Stimulated activated CD4-positive, alpha-beta T cell treated with anti-CD3 and anti-CD28 coated beads, Interleukin-12 subunit alpha, Interleukin-12 subunit beta, amount 100 ng/mL, for 48 hours (primary cell): ENCODE measurements around the gene P2RX1.

ENCODE experiments used
- DNase-seq, 3 donors: peaks; one replicate each; pipeline ENCODE4 v3.0.0-alpha.2; 2020; ENCODE audit warnings: low read depth in 2 of 3, low spot score in 1 of 3

P2RX1 gene

DNA sequence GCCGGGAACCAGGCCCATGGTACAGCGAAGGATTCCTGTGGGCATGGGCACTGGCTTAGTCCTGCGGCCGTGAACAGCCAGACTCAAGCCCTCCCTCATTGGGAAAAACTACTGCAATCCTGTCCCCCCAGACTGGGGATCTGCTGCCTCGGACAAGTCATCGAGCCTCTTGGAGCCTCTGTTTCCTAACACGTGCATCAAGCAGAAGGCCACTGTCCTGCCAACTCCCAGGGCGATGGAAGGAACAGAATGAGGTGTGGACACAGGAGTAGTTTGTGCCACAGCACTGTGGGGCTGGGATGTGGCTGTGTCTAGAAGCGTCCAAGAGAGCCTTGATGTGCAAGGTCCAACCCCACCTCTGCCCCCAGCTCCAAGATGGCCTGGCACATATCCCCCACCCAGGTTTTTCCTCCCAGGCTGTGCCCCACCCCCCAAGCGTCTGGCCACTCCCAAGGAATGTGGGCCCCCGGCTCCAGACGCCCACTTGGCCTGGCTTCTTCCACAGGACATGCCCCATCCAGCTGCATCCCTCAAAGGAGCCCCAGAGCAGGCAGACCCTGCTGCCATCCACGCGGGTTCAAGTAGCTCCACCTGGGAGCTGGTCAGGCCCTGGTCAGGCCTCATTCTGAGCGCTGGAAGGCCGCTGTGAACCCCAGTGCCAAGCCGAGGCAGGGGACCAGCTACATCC, 26.8 kb downstream of the P2RX1 start:
- DNase-seq: no peak

DNA sequence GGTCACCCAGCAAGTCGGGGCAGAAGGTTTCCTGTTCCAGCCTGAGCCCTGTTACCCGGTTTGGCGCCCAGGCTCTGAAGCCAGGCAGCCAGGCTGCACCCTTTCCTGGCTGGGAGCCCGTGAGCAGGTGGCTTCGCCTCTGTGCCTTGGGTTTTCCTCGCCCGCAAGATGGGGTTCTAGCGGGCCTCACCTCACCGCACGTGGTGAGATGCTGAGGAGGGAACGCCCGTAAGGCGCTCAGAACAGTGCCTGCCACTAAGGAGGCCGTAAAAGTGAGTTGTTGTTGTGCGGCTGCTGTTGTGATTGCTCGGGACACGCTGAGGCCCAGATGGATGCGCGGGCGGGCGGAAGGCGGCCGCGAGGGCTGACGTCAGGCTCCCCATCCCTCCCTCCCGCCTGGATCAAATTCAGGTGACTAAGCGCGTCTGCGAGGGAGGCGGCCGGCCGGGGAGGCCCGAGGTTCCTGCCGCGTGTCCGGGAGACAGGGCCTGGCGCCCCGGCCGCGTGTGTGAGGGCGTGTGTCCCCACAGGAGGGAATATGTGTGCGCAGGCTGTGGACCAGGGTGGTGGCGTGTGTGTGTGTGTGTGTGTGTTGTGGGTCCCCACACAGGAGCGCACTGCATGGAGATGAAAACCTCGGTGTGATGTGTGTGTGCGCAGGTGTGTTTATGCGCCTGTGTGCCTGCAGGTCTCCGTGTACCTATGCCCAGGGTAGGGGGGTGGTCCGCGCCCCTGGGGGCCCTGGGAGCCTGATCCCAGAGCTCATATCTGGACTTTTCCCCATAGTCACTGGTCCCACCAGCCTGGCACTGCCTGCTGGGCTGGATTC, 27.7 kb downstream of the P2RX1 start:
- DNase-seq: no peak

DNA sequence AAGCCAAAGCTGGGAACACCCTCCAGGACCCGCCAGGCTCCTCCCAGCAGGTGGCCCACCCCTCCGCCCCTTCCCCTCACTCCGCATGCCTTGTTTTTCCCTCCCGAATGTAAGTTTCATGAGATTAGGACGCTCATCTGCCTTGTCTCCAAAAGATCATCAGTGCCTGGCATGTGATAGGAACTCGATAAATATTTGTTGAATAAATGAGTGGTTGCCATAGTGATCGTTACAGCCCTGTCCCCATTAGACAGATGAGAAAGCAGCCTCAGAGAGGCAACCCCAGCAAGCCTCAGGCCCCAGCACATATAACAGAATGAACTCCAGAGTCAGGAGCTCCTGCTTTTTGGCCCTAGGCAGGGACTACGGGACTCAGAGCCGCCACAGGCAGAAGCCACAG, 28.5 kb downstream of the P2RX1 start:
- DNase-seq: no peak

GRCh38 chr17:3887394-3887793, 28.9 kb downstream of the P2RX1 start:
- no peak for DNase-seq

DNA sequence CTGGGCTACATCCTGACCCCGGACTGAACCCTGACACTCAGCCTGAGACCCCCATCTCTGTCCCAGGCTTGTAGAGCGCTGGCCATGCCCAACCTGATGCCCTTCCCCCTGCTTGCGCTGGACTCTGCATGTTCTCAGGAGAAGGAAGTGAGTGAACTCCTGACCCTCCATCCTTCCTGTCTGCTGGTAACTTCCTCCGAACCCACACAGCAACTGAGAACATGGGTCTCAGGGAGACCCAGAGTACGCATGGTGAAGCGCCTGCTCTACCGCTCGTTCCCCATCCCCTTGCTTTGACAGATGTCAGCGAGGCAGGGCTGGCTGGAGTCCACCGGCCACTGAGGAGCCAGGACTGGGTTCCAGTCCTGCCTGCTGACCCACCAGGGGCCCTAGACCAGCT, 29.5 kb downstream of the P2RX1 start:
- no peak for DNase-seq

DNA sequence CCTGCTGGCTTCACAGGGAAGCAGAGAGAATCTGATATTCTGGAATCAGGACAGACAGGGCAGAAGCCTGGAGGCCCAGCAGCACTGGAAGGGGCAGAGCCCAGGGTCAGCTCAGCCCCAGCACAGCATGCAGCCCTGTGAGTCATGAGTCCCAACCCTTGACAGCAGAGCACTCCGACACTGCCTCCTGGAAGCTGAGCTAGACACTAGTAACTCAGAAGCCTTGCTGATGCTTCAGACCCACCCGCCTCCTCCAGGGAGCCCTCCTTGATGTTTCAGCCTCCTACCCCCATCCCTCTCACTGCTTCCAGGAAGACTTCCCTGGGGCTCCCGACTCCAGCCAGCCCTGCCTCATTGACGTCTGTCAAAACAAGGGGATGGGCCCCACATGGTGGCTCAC, 30.3 kb downstream of the P2RX1 start:
- no peak for DNase-seq

GRCh38 chr17:3885271-3885670, 31.0 kb downstream of the P2RX1 start:
- no peak for DNase-seq

DNA sequence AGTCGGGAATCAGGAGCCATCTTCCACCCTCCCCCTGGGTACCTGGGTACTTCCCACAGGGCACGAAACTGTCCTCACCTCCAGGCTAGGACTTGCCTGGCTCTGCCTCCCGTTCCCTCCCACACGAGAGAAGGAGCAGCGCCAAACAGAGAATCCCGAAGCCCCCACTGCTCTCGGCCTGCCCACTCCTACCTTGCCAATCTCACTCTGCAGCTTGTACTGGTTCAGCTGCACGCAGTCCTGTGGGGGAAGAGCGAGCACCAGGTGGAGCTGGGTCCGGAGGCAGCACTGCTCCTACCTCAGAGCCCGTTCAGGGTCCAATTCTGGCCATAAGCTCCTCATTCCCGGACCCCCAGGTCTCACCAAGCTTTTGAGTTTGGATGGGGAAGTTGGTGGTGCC, 32.1 kb downstream of the P2RX1 start:
- no peak for DNase-seq

GRCh38 chr17:3882276-3882675, 34.0 kb downstream of the P2RX1 start:
- no peak for DNase-seq

DNA sequence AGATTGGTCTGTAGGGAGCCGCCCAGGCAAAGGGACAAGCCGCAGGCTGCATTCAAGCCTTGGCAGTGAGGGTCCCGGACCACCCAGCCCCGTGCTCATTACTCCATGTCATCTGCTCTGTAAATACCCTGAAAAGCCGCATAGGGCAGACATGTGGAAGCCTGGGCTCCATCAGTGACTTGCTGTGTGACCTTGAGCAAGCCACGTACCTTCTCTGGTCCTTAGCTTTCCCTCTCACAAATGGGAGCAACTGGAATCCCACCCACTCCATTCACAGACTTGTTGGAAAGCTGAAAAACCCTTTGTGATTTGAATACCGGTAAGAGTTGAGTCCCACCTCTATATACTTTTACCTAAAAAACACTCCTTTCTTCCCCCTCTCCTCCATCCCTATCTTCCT, 35.3 kb downstream of the P2RX1 start:
- DNase-seq: no peak

DNA sequence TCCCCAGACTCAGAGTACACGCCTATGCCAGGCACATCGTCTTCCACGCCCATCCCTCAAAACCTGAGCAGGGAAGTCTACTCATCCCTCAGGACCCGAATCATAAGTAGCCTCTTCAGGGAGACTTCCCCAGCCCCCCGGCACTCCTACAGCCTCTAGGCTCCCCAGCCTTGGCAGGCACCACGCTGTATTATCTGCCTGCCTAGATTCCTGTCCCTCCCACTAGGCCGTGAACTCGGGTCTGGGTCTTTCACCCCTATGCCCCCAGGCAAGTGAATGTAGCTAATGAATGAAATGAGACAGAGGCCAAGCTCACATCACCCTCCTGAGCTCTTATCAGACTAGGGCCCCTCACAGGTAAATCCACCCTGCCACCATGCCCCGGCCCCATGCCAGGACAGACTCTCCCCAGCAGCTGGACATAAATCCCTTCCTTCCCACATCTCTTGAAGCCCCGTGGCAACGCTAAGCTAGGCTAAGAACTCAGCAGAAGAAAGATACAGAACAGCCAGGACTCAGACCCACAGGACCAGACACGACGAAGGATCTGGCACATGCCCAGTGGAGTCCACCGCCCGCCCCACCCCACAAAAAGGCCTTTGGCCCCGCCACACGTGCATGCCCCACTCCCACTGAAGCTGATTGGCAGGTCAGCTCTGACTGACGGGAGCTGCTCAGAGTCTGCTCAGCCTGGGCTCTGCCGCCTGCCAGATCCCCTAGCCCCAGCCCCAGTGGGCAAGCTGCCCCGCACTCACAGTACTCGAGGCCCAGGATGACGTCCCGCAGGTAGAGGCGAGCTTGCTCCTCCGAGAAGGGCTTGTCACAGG, 36.5 kb downstream of the P2RX1 start:
- no peak for DNase-seq

DNA sequence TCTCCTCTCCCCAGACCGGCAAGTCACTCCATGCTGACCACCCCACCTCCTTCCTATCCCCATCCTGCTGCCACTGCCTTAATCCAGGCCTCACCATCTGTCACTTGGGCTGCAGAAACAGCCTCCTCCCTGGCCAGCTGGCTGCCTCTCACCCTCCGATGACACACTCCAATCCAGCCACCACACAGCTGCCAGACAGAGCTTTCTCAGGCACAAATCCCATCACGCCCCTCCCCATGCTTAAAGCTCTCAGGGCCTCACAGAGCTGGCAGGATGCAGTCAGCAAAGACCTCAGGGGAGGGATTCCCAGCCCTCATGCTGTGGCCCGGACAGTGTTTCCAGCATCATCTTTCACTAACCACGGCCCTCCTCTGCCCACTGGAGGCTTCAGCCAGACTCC, 37.1 kb downstream of the P2RX1 start:
- DNase-seq: no peak

GRCh38 chr17:3877220-3877619, 39.0 kb downstream of the P2RX1 start:
- no peak for DNase-seq

DNA sequence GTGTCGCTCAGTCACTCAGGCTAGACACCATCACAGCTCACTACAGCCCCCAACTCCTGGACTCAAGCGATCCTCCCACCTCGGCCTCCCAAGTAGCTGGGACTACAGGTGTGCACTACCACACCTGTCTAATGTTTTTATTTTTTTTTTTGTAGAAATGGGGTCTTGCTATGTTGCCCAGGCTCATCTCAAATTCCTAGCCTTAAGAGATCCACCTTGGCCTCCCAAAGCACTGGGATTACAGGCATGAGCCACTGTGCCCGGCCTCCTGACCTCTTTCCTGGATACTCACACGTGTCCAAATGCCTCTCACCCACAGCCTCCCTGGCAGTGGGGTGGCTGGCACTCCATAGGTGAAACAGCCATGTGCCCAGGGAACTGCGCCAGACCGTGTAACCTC, 40.9 kb downstream of the P2RX1 start:
- no peak for DNase-seq

DNA sequence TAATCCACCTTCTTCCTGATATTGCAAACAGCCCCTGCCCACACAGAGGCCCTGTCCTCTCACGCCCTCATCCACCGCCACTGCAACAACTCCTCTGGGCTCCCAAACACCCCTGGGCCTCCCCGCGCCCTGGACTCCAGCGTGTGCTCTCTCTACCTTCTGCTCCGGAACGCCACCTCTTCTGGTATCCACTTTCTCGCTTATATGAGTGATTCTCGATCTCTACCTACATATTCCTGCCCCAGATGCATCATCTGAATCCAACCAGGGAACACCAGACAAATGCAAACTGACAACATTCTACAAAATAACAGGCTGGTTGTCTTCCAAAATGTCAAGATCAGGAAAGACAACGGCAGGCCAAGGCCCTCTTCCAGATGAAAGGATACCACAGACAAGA, 42.4 kb downstream of the P2RX1 start:
- DNase-seq: no peak

GRCh38 chr17:3870871-3871306, 45.4 kb downstream of the P2RX1 start:
- no peak for DNase-seq

- no peak for DNase-seq
Measured at GRCh38 chr17:3867606-3868005, 48.7 kb downstream of the P2RX1 start.

GRCh38 chr17:3867106-3867505, 49.2 kb downstream of the P2RX1 start:
- no peak for DNase-seq

DNA sequence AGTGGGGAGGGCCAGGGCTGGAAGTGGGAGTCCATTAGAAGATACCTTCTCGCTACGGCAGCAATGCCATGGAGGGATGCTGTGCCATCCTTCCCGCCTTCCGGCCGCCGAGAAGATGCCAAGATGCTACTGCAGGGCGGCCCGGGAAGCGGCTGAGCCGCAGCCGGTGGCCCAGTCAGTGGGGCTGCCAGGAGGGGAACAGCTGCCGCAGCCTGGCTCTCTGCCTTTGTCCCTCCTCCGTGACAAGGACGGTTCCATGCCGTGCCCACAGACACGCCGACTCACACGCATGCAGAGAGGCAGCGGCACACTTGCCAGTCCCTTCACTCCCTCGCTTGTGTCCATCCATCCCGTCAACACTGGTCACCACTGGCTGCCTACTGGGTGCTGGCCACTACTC, 50.0 kb downstream of the P2RX1 start:
- no peak for DNase-seq

DNA sequence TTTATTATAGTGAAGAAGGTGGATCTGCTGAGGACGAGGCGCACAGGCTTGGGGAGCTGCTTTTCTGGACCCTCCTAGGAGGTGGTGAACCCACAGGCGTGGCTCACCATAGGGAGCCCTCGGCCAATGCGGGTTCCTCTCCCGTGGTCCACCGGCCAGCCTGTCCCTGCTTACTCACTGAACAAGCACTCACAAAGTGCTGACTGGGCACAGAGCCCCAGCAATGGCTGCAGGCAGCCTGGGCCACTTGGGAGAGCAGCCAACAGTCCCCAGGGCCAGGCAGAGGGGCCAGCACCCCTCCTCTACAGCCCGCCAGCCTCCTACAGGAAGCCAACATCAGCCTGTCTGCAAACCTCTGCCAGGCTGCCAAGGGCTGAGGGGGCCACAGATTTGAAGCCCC, 51.1 kb downstream of the P2RX1 start:
- no peak for DNase-seq

- no peak for DNase-seq
Measured at GRCh38 chr17:3864534-3864933, 51.7 kb downstream of the P2RX1 start.
